Activated CD8-positive, alpha-beta memory T cell treated with anti-CD3 and anti-CD28 coated beads, Interleukin-2, amount 10 ng/mL, durations not matched to agents 7 days and 5 days (primary cell): ENCODE data around the gene CD247. TPM values are rescaled to one million over a fixed set of nuclear protein-coding genes. Genes with fewer than 3 reads are reported as not detected.
A peak's percentile ranks its signal among the peaks of the same experiment; 100 is the strongest.

ENCODE experiments used
- ATAC-seq: fragments of 150-1000 bp; cut with Tn5 transposase; one replicate; pipeline ENCODE4 v1.10.0; 2021; ENCODE audit warnings: moderate library complexity
- CTCF ChIA-PET: fragments of 350-600 bp; sonication (Branson Sonifier 250); formaldehyde crosslinking; loops from one replicate; lab custom pipeline; 2021; ENCODE audit warnings: antibody characterized with exemption; lab: Charles Lee
- DNase-seq: peaks from one replicate; pipeline ENCODE4 v3.0.0-alpha.2; 2020
- H3K27ac Mint-ChIP-seq: one replicate; pipeline ENCODE4 v1.8.0; 2021; ENCODE audit warnings: mild to moderate bottlenecking, mixed read lengths
- H3K27me3 Mint-ChIP-seq: one replicate; pipeline ENCODE4 v1.8.0; 2021; ENCODE audit warnings: mixed read lengths
- H3K36me3 Mint-ChIP-seq: one replicate; pipeline ENCODE4 v1.8.0; 2021; ENCODE audit warnings: mild to moderate bottlenecking, mixed read lengths
- H3K4me1 Mint-ChIP-seq: one replicate; pipeline ENCODE4 v1.8.0; 2021; ENCODE audit warnings: mixed read lengths
- H3K4me3 Mint-ChIP-seq: one replicate; pipeline ENCODE4 v1.8.0; 2021; ENCODE audit warnings: mild to moderate bottlenecking, moderate library complexity, mixed read lengths
- H3K9me3 Mint-ChIP-seq: one replicate; pipeline ENCODE4 v1.8.0; 2022; ENCODE audit warnings: low read depth, mixed read lengths
- total RNA-seq, 2 experiments: library from RNA; stranded (reverse); gene quantifications; one replicate each; pipeline ENCODE4 v1.2.3, GENCODE V29; 2021

The CD247 gene
- total RNA-seq, 2 experiments from 2014 or later = 190 to 197 TPM

- CTCF ChIA-PET = interaction anchor here (1.4 to 5.8 kb wide), 2 partner anchors 59 to 76 kb away, joined by 4 to 45 read pairs; partner anchors contain the start of gene CD247
- Mint-ChIP-seq H3K27ac (no peak overlapping the region), H3K27me3 (no peaks in the 10 kb centered on the region), H3K4me3 (no peak overlapping the region), H3K36me3 (peaks cover 24% of the 10 kb centered on the region), H3K4me1 (peaks cover 35% of the 10 kb centered on the region), H3K9me3 (no peaks in the 10 kb centered on the region)
- ATAC-seq (no peak), DNase-seq (peak; percentile 33)
Measured at GRCh38 chr1:167457936-167458584, 60.3 kb downstream of the CD247 start.

GRCh38 chr1:167456926-167457325 is 61.4 kb downstream of the CD247 start:
- Mint-ChIP-seq H3K36me3 (peaks cover 25% of the 10 kb centered on the region), H3K27me3 (no peaks in the 10 kb centered on the region)

GRCh38 chr1:167456524-167456923 is 61.8 kb downstream of the CD247 start:
- no peaks in the 10 kb centered on the region for H3K27me3 Mint-ChIP-seq
- ATAC-seq = peak; percentile 13
- peak overlapping the region; percentile 75 for H3K27ac Mint-ChIP-seq
- DNase-seq = peak; percentile 40
- no peaks in the 10 kb centered on the region for H3K9me3 Mint-ChIP-seq
- CTCF ChIA-PET = interaction anchor here (0.9 to 5.8 kb wide), 12 partner anchors 10 to 97 kb away, joined by 3 to 45 read pairs (median 8); partner anchors contain the start of genes CD247 and CREG1
- peak overlapping the region; percentile 78 for H3K4me3 Mint-ChIP-seq
- peaks cover 49% of the 10 kb centered on the region for H3K4me1 Mint-ChIP-seq
- H3K36me3 Mint-ChIP-seq = peaks cover 21% of the 10 kb centered on the region

More at GRCh38 chr1:167456926-167457325, 61.4 kb downstream of the CD247 start:
- H3K9me3 Mint-ChIP-seq = no peaks in the 10 kb centered on the region
- H3K4me3 Mint-ChIP-seq = no peak overlapping the region
- DNase-seq (no peak), ATAC-seq (no peak)
- CTCF ChIA-PET = interaction anchor here (0.8 to 5.8 kb wide), 6 partner anchors 9 to 84 kb away, joined by 4 to 45 read pairs (median 13); partner anchors contain the start of gene CD247
- H3K27ac Mint-ChIP-seq = peak overlapping the region; percentile 75
- H3K4me1 Mint-ChIP-seq = peaks cover 45% of the 10 kb centered on the region

GRCh38 chr1:167455786-167456446 is 62.4 kb downstream of the CD247 start:
- Mint-ChIP-seq H3K9me3 (no peaks in the 10 kb centered on the region), H3K4me1 (peaks cover 54% of the 10 kb centered on the region), H3K27me3 (no peaks in the 10 kb centered on the region), H3K4me3 (peak overlapping the region; percentile 78), H3K27ac (peak overlapping the region; percentile 75), H3K36me3 (peaks cover 18% of the 10 kb centered on the region)
- CTCF ChIA-PET = interaction anchor here (0.9 to 5.8 kb wide), 20 partner anchors 9 to 259 kb away, joined by 3 to 45 read pairs (median 8); partner anchors contain the start of genes CD247 and CREG1
- ATAC-seq (peak; percentile 40), DNase-seq (peak; percentile 60)

GRCh38 chr1:167454894-167455785 is 63.2 kb downstream of the CD247 start:
- DNase-seq (peak; percentile 87), ATAC-seq (peak; percentile 70)
- H3K4me1 Mint-ChIP-seq = peaks cover 62% of the 10 kb centered on the region
- no peaks in the 10 kb centered on the region for H3K27me3 Mint-ChIP-seq
- H3K36me3 Mint-ChIP-seq = peaks cover 16% of the 10 kb centered on the region
- CTCF ChIA-PET = interaction anchor here (0.7 to 5.8 kb wide), 24 partner anchors 8 to 260 kb away, joined by 3 to 45 read pairs (median 4); partner anchors contain the start of genes CD247 and CREG1
- H3K27ac Mint-ChIP-seq = peak overlapping the region; percentile 56
- no peaks in the 10 kb centered on the region for H3K9me3 Mint-ChIP-seq
- peak overlapping the region; percentile 78 for H3K4me3 Mint-ChIP-seq

- H3K9me3 Mint-ChIP-seq = no peaks in the 10 kb centered on the region
- peak overlapping the region; percentile 69 for H3K27ac Mint-ChIP-seq
- no peak for ATAC-seq
- CTCF ChIA-PET = interaction anchor here (0.7 to 5.8 kb wide), 15 partner anchors 10 to 186 kb away, joined by 3 to 45 read pairs (median 7); partner anchors contain the start of gene CD247
- peak overlapping the region; percentile 68 for H3K4me3 Mint-ChIP-seq
- DNase-seq = peak; percentile 40
- no peaks in the 10 kb centered on the region for H3K27me3 Mint-ChIP-seq
- peaks cover 14% of the 10 kb centered on the region for H3K36me3 Mint-ChIP-seq
- peaks cover 64% of the 10 kb centered on the region for H3K4me1 Mint-ChIP-seq
Measured at GRCh38 chr1:167454304-167454893, 63.9 kb downstream of the CD247 start.

GRCh38 chr1:167453123-167453522 is 65.2 kb downstream of the CD247 start:
- peaks cover 76% of the 10 kb centered on the region for H3K4me1 Mint-ChIP-seq
- H3K4me3 Mint-ChIP-seq = peak overlapping the region; percentile 43
- peaks cover 12% of the 10 kb centered on the region for H3K36me3 Mint-ChIP-seq
- no peak for ATAC-seq
- peak overlapping the region; percentile 75 for H3K27ac Mint-ChIP-seq
- H3K27me3 Mint-ChIP-seq = no peaks in the 10 kb centered on the region
- no peak for DNase-seq
- no peaks in the 10 kb centered on the region for H3K9me3 Mint-ChIP-seq
- CTCF ChIA-PET = interaction anchor here (0.6 to 5.8 kb wide), 6 partner anchors 9 to 105 kb away, joined by 3 to 45 read pairs (median 8); partner anchors contain the start of gene CD247

- DNase-seq (no peak), ATAC-seq (no peak)
- Mint-ChIP-seq H3K9me3 (no peaks in the 10 kb centered on the region), H3K4me1 (peaks cover 78% of the 10 kb centered on the region), H3K27ac (peak overlapping the region; percentile 30), H3K4me3 (no peak overlapping the region), H3K36me3 (peaks cover 8% of the 10 kb centered on the region), H3K27me3 (no peaks in the 10 kb centered on the region)
- CTCF ChIA-PET = interaction anchor here (0.6 to 5.8 kb wide), 4 partner anchors 11 to 106 kb away, joined by 3 to 45 read pairs (median 14); partner anchors contain the start of gene CD247
Measured at GRCh38 chr1:167452483-167452882, 65.8 kb downstream of the CD247 start.

GRCh38 chr1:167450843-167451242 is 67.5 kb downstream of the CD247 start:
- Mint-ChIP-seq H3K36me3 (peaks cover 15% of the 10 kb centered on the region), H3K9me3 (no peaks in the 10 kb centered on the region), H3K27me3 (no peaks in the 10 kb centered on the region), H3K4me3 (peak overlapping the region; percentile 57), H3K27ac (peak overlapping the region; percentile 91), H3K4me1 (peaks cover 76% of the 10 kb centered on the region)
- peak; percentile 18 for ATAC-seq
- DNase-seq = peak; percentile 60
- CTCF ChIA-PET = interaction anchor here (1.5 to 2.1 kb wide), 6 partner anchors 10 to 187 kb away, joined by 4 to 12 read pairs (median 8); partner anchors contain the start of gene CD247

- CTCF ChIA-PET = interaction anchor here (0.5 to 2.3 kb wide), 19 partner anchors 8 to 388 kb away, joined by 3 to 18 read pairs (median 3); partner anchors contain the start of gene CD247
- H3K4me3 Mint-ChIP-seq = peak overlapping the region; percentile 53
- H3K27me3 Mint-ChIP-seq = no peaks in the 10 kb centered on the region
- no peaks in the 10 kb centered on the region for H3K9me3 Mint-ChIP-seq
- DNase-seq = peak; percentile 86
- H3K4me1 Mint-ChIP-seq = peaks cover 86% of the 10 kb centered on the region
- H3K27ac Mint-ChIP-seq = peak overlapping the region; percentile 93
- peak; percentile 81 for ATAC-seq
- H3K36me3 Mint-ChIP-seq = peaks cover 24% of the 10 kb centered on the region
Measured at GRCh38 chr1:167447521-167448136, 70.7 kb downstream of the CD247 start.

GRCh38 chr1:167446966-167447365 is 71.4 kb downstream of the CD247 start:
- CTCF ChIA-PET = interaction anchor here (0.5 to 2.3 kb wide), 17 partner anchors 9 to 387 kb away, joined by 3 to 18 read pairs (median 3); partner anchors contain the start of gene CD247
- peaks cover 20% of the 10 kb centered on the region for H3K36me3 Mint-ChIP-seq
- ATAC-seq (no peak), DNase-seq (peak; percentile 22)
- no peaks in the 10 kb centered on the region for H3K27me3 Mint-ChIP-seq
- no peaks in the 10 kb centered on the region for H3K9me3 Mint-ChIP-seq
- peak overlapping the region; percentile 53 for H3K4me3 Mint-ChIP-seq
- peak overlapping the region; percentile 93 for H3K27ac Mint-ChIP-seq
- H3K4me1 Mint-ChIP-seq = peaks cover 86% of the 10 kb centered on the region
